Activated CD4-positive, alpha-beta T cell treated with anti-CD3 and anti-CD28 coated beads, Interleukin-2, amount 50 U/mL, for 16 hours (primary cell): Measurements from ENCODE around the gene FAM168A.

ENCODE experiments used
- DNase-seq: peaks from one replicate; pipeline ENCODE4 v3.0.0-alpha.2; 2020

FAM168A gene

DNA sequence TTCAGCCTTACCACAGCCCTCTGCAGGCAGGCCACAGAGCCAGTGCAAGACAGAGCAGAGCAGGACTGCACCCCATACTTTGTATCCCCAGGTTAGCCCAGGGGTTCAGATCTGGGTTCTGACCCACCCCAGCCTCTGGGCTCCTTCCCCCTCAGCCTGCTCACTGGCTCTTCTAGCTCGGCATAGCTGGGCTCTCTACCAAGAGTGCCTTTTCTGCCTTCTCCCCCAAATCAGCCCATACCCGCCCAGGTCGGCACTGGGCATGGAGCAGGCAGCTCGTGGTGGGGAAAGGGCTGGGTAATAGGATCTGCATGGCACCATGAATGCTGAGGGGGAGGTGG is 213.4 kb downstream of the FAM168A start:
- DNase-seq: no peak

DNA sequence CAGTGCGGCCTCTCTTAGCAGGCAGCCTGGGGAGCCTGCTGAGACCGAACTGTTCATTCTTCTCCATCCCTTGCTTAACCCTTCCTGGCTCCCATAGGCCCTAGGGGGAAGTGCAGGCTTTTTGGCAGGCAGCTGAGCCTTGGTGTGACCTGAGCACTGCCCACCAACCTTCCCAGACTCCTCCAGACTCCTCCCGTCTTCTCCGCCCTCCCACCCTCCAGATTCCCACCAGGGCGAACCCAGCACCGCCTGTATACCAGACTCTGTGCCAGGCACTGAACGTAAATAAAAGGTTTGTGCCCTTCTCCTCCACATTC is 213.8 kb downstream of the FAM168A start:
- no peak for DNase-seq

DNA sequence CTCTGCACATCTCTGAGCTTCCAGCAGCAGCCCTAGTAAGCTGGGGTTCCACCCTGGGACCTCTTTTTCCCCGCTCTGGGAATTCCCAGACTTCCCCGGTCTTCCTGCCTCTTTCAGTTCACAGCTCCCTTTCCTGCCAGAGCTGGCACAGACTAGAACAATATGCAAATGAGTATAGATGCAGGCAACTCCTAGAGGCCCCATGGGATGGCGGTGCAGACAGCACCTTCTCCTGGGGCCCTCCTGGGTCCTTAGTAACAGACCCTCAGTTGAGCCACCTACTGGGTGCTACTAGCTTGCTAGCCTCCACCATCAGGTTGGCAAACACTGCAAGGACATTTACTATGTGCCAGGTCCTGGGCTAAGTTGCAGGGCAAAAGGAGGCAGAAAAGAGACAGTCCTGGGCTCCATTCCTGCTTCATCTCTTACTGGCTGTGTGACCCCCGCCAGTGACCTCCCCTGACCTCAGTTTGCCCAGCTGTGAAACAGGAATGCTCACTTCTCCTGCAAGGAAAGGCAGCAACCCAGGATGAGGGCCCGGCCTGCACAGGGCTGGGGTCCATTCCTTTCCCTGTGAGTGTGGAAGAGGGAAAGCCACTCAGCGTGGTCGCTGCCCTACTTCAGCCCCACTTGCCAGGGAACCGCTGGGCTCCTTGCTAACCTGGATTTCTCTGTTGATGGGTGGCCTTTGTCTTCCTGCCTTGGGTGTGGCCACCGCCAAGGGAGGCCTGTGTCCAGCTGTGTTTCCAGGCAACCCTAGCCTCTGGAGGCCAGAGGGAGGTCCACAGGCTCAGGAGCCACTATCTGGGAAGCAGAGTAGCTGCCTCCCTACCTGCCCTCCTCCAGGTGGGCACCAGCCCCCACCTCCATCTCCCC is 214.4 kb downstream of the FAM168A start:
- no peak for DNase-seq

DNA sequence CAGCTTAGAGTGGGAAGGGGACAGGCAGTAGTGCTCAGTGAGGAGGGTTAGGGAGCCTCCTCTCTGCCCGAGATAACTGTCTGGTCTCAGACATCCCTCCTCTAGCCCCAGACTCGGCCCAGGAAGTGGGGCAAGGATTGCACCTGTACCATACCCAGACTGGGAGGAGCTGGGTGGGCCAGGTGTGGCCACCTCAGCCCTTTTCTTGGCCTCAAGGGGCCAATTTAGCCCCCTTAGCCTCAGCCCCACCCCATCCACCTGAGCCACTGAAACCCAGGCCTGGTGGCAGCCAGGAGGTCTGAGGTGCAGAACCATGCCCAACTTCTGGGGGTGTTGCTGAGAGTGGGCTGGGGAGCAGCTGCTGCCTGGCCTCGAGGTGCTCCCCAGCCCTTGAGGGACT is 215.2 kb downstream of the FAM168A start:
- DNase-seq: no peak

- no peak for DNase-seq
These were observed 215.7 kb downstream of the FAM168A start for GRCh38 chr11:73382183-73382582.

- DNase-seq: no peak
These were observed 216.3 kb downstream of the FAM168A start for GRCh38 chr11:73381589-73381988.

- no peak for DNase-seq
These were observed 217.0 kb downstream of the FAM168A start for GRCh38 chr11:73380897-73381410.

DNA sequence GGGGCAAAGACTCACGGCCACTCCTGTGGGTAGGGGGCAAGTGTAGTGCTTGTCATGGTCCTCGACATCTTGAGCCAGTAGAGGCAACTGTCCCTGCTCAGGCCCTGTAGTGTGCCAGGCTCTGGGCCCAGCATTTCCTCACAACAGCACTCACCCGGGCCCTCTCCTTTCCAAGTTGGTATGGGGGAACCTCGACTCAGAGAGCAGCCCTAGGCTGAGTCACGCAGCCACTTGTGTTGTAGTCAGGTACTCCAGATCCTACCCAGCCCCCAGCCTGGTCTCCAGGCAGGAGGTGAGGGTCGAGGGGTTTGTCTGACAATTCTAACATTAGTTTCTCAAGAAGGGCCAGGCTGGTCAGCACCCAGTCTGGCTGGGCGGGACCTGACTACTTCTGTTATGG is 217.6 kb downstream of the FAM168A start:
- DNase-seq: no peak

- DNase-seq: no peak
These were observed 218.6 kb downstream of the FAM168A start for GRCh38 chr11:73379189-73379880.

DNA sequence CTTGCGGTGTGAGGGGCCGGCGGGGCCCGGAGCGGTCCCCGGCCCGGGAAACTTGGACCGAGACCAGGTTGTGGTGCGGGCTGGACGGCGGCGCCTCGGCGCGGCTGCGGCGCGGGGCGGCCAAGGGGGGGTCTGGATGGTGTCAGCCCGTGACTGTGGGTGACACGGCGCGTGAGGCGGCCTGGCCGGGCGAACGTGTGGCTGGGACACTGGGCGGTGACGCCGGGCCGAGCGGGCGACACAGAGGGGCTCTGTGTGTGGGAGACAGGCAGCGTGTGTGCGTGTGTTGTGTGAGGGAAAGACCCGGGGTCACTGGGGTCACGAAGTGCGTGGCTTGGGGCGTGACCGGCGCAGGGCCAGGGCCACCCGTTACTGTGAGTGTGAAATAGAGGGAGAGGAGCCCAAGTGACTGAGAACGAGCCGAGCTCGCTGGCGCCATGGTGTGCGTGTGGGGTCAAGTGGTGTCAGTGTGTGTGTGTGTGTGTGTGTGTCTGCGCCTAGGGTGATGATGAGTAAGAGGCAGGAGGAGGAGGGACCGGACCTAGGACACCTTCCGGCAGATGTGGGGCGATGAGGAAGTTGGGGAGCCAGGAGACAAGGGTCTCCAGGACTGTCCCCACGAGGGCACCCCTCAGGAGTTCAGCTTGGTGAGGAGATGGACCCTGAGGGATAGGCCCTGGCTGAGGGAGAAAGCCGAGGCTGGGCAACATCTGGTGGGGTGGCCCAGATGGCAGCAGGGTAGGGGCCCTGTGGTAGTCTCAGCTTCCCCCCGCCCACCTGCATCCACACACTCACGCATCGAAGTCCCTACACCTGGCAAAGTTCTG is 220.9 kb downstream of the FAM168A start:
- peak; percentile 80 for DNase-seq

- DNase-seq: peak; percentile 94
These were observed 221.6 kb downstream of the FAM168A start, which contains the start of gene RELT for GRCh38 chr11:73376160-73376802. RELT (plus strand) TSS chr11:73376399; CDS start chr11:73389137, 12,738 bp downstream.

DNA sequence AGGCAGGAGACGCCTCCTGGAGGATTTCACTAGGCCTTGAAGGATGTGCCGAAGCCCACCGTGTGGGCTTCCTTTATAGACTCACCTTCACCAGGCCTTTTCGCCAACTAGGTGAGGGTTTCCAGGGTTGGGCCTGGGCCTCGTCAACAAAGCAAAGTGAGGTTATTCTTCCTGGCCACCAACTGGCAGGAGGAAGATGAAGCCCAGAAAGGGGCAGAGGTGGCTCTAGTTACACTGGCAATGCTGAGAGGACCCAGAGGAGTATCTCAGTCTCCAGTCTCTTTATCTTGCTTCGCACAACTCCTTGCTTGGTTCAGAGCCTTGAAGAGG is 222.1 kb downstream of the FAM168A start:
- no peak for DNase-seq

GRCh38 chr11:73374151-73374550 is 223.8 kb downstream of the FAM168A start:
- DNase-seq: no peak

DNA sequence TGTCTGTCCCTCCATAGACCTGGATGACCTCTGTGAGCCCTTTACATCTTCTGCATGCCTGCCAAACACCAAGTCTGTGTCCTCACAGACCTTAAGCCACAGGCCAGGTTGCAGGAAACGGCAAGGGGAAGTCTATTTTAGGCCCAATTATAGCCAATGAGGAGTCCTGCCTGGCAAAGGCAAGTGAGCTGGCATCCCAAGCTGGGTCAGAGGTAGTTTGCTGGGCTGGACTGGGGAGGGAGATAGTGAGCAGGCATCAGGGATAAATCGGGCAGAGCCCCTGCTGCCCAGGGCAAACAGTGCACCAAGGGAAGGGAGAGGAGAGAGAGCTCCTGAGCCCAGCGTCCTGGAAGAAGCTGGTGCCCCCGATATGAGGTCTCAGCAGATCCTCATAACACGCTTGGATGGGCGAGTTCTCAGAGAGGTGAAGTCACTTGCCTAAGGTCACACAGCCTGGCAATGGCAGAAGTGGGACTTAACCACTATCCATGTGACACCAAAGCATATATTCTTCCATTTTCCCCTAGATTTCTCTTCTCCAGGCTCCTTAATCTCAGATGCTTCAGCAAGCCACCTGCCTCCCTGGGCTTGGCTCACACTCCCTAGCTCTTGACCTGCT is 225.4 kb downstream of the FAM168A start:
- DNase-seq: no peak

GRCh38 chr11:73367482-73368024 is 230.4 kb downstream of the FAM168A start:
- no peak for DNase-seq

DNA sequence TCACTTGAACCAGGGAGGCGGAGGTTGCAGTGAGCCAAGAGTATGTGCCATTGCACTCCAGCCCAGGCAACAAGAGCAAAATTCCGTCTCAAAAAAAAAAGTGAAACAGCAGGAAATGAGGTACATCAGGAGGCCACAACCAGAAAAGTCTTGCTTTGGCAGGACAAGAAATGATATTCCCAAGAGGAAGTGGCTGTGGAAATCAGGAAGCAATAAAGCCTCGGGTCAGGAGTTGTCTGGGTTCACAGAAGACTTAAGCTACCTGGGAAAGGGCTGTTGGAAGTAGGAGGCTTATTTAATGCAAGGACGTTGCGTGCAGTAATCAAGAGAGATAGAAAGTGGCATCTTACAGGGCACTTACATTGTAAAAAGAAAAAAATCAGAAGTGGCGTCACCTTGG is 231.0 kb downstream of the FAM168A start:
- no peak for DNase-seq

- DNase-seq: peak; percentile 39
These were observed 231.7 kb downstream of the FAM168A start for GRCh38 chr11:73366265-73366610.

GRCh38 chr11:73365352-73366264 is 232.3 kb downstream of the FAM168A start:
- DNase-seq: no peak

- DNase-seq: no peak
These were observed 234.8 kb downstream of the FAM168A start for GRCh38 chr11:73363147-73363546.

GRCh38 chr11:73361953-73362776 is 235.7 kb downstream of the FAM168A start:
- no peak for DNase-seq
